ENCODE results near the gene HIPK2. TPM values are rescaled to one million over a fixed set of nuclear protein-coding genes. Genes with fewer than 3 reads are reported as not detected.
"Not testable (repeated sequence)": the region's sequence is repeated elsewhere in the genome, so short reads cannot be mapped to it uniquely, and the experiment has no call there.

The HIPK2 gene
- total and polyA plus RNA-seq, 2 experiments from 2014 or later = 23.2 to 47.0 TPM

- TF ChIP-seq CTCF (IDR thresholded peaks at IDR 0.05; ENCODE audit: low read depth, low read length) = no peak
- Histone ChIP-seq H3K27ac (peak overlapping the region; percentile 44), H3K4me1 (ENCODE audit: low read depth) (peaks cover 17% of the 10 kb centered on the region), H3K9me3 (ENCODE audit: low read depth) (no peaks in the 10 kb centered on the region), H3K36me3 (no peaks in the 10 kb centered on the region), H3K27me3 (no peaks in the 10 kb centered on the region), H3K4me3 (no peak overlapping the region)
- no peak for DNase-seq (ENCODE audit: low read depth in 1 of 2, low spot score in 1 of 2)
Measured at GRCh38 chr7:139674341-139674740, 103.5 kb downstream of the HIPK2 start.

GRCh38 chr7:139673762-139674161, 104.0 kb downstream of the HIPK2 start:
- no peak for DNase-seq (ENCODE audit: low read depth in 1 of 2, low spot score in 1 of 2)
- no peaks in the 10 kb centered on the region for H3K9me3 ChIP-seq (ENCODE audit: low read depth)
- no peaks in the 10 kb centered on the region for H3K27me3 ChIP-seq
- no peak for TF ChIP-seq CTCF (IDR thresholded peaks at IDR 0.05; ENCODE audit: low read depth, low read length)
- H3K4me3 ChIP-seq = no peak overlapping the region
- H3K4me1 ChIP-seq (ENCODE audit: low read depth) = peaks cover 14% of the 10 kb centered on the region
- H3K36me3 ChIP-seq = no peaks in the 10 kb centered on the region
- H3K27ac ChIP-seq = peak overlapping the region; percentile 73

GRCh38 chr7:139673230-139673629, 104.6 kb downstream of the HIPK2 start:
- Histone ChIP-seq H3K27me3 (no peaks in the 10 kb centered on the region), H3K27ac (peak overlapping the region; percentile 73), H3K4me1 (ENCODE audit: low read depth) (peaks cover 14% of the 10 kb centered on the region), H3K4me3 (no peak overlapping the region), H3K9me3 (ENCODE audit: low read depth) (no peaks in the 10 kb centered on the region), H3K36me3 (no peaks in the 10 kb centered on the region)
- TF ChIP-seq CTCF (IDR thresholded peaks at IDR 0.05; ENCODE audit: low read depth, low read length) = no peak
- peak in 1 of 2 donors; percentile 52 for DNase-seq (ENCODE audit: low read depth in 1 of 2, low spot score in 1 of 2)

GRCh38 chr7:139671967-139672366, 105.8 kb downstream of the HIPK2 start:
- TF ChIP-seq CTCF (IDR thresholded peaks at IDR 0.05; ENCODE audit: low read depth, low read length) = no peak
- Histone ChIP-seq H3K36me3 (no peaks in the 10 kb centered on the region), H3K27me3 (no peaks in the 10 kb centered on the region), H3K27ac (peak overlapping the region; percentile 73), H3K9me3 (ENCODE audit: low read depth) (no peaks in the 10 kb centered on the region), H3K4me3 (no peak overlapping the region), H3K4me1 (ENCODE audit: low read depth) (peaks cover 14% of the 10 kb centered on the region)
- no peak for DNase-seq (ENCODE audit: low read depth in 1 of 2, low spot score in 1 of 2)

- not testable (repeated sequence) for H3K4me3 ChIP-seq; H3K36me3 ChIP-seq; H3K9me3 ChIP-seq (ENCODE audit: low read depth); H3K27me3 ChIP-seq; DNase-seq (ENCODE audit: low read depth in 1 of 2, low spot score in 1 of 2); H3K27ac ChIP-seq
- H3K4me1 ChIP-seq (ENCODE audit: low read depth) = peaks cover 21% of the 10 kb centered on the region
Measured at GRCh38 chr7:139670662-139671061, 107.1 kb downstream of the HIPK2 start.

- no peak for TF ChIP-seq CTCF (IDR thresholded peaks at IDR 0.05; ENCODE audit: low read depth, low read length)
- H3K9me3 ChIP-seq (ENCODE audit: low read depth) = no peaks in the 10 kb centered on the region
- H3K4me3 ChIP-seq = no peak overlapping the region
- H3K36me3 ChIP-seq = no peaks in the 10 kb centered on the region
- no peak for DNase-seq (ENCODE audit: low read depth in 1 of 2, low spot score in 1 of 2)
- H3K27ac ChIP-seq = peak overlapping the region; percentile 31
- H3K27me3 ChIP-seq = no peaks in the 10 kb centered on the region
- H3K4me1 ChIP-seq (ENCODE audit: low read depth) = peaks cover 12% of the 10 kb centered on the region
Measured at GRCh38 chr7:139669106-139670061, 108.4 kb downstream of the HIPK2 start.
